HG03469 (cell line): Measurements from ENCODE around the gene SPANXN4.

ENCODE experiments used
- ATAC-seq: cut with Tn5 transposase; IDR thresholded peaks from one replicate; pipeline ENCODE4 v1.9.1; 2021; ENCODE audit warnings: mild to moderate bottlenecking, moderate library complexity, moderate number of reproducible peaks; ENCODE audit not compliant: unreplicated experiment

The SPANXN4 gene, protein sequence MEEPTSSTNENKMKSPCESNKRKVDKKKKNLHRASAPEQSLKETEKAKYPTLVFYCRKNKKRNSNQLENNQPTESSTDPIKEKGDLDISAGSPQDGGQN

DNA sequence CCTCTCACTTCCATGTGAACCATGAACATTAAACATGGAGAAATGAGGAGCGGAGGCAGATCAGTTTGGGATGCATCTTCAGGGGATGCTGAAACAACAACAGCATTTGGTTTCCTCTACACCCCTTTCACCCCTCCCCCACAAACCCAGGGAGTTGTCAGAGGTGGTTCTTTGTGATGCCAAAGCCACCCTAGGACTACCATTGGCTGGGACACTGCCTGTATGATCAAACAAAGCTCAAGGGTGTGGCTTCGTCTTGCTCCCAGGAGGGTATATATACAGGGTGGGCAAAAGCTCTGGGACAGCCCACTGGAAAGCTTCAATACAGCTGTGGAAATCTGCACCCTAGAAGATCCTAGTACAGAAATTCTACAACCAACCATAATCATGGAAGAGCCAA, at the start of gene SPANXN4:
Gene SPANXN4 (plus strand): TSS at position 301 of the 400 bp plus-strand sequence. CDS start 87 bp downstream, at position 388.
- no peak for ATAC-seq

DNA sequence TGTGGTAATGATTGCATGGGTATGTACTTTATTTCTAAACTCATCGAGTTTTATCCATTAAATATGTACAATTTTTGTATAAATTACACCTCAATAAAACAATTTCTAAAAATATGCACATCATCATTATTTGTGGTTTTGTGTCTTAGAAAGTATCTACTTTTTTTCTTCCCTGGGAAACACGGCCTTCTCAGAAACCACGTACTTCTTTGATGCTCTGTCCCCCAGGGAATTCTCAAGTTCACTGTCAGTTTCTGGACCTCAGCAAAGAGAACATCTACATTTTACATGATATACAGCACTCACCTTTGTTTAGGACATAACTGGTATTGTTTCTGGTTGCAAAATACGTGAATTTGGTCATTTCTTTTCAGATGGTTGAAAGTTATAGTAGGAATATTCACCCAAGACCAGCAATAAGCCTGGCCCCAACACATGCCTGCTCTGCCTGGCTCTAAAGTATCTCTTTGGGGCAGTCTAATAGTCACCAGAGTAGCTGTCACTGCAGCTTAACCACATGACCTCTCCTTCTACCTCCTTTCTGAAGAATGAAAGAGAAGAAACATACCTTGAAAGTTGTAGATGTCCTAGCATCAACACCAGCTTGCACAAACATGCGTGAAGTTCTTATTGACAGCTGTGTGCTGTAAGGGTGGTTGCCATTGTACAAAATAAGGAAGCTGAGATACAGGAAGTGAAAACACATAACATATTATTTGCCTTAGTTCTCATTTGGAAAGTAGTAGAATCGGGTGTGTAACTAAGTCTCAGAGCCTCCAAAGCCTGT, 48.4 kb upstream of the SPANXN4 start:
- ATAC-seq = peak; percentile 95

DNA sequence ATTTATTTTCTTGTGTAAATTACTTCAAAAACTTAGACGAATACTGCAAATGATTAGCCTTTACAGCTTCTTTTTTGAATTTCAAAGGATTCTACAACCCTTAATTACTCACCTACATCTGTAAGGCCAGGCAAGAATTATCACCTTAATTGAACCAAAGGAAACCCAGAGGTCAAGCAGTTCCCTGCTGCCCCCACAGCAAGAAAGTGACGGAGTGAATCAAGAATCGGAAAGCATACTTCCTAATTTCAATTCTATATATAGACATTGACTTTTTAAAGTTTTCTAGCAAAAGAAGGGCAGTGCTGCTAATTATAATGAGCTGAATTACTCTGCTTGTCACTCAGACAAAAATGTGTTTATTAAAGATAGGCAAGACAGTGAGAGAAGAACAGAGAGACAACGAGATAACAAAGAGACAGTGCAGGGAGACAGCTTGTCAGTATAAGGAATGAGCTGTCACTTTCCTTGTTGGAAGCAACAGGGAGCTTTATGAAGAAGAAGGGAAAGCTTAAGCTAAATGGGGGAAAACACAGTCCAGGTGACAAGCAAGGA, 47.5 kb upstream of the SPANXN4 start:
- no peak for ATAC-seq

DNA sequence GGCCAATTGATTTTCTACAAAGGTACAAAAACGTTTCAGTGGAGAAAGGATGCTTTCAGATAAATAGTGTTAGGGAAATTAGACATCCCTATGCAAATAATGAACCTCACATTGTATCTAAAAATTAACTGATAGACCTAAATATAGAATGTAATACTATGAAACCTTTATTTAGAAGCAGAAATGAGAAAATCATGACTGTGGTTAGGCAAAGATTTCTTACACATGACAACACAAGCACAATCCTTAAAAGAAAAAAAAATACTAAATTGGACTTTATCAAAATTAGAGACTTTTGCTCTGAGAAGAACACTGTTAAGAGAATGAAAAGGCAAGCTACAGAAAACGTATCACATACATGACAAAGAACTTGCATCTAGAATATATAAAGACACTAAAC, 43.0 kb upstream of the SPANXN4 start:
- ATAC-seq = no peak

DNA sequence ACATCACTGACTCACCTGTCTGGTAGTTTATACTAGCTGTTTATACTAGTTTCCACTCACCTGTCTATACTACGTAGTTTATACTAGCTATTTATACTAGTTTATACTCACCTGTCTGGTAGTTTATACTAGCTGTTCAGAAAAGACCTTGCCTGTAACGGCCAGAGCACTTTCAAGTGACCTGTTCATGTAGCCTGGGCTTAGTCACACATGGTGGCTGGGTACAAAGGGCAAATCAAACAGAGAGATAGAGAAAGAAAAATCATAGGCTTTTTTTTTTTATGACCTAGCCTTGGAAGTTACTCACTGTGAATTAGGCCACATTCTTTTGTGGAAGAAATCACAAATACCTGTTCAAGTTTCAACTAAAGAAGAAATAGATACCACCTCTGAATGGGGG, 30.7 kb upstream of the SPANXN4 start:
- no peak for ATAC-seq

DNA sequence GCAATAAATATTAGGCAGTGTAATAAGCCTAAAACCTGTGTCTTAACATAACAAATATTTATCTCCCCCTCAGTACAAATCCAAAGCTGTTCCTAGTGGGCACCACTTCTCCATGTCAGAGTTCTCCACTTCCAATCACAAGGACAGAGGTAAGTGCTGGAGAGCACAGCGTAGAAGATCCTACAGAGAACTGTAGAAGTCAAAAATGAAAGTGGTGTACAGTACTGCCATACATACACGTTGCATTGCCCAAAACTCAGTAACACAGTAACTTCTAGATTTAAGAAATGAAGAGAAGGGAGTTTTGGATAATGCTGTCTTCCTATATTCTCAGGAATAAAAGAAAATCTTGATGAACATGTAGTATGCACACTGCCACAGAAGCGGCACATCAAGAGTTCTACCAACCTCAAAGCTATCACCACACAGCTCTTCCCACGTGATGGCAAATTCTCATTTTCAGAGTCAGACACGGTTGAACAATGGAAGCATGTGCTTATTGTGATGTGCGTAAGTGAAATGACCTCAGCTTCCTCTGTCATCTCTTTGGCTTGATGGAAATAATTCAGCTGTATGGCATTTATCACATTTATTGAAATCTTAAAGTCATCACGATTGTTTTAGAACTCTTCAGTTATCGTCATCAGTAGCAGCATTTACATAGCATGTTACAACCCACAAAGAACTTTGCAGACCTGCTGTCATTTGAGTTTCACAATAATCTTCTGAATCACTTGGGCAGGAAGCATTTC, 27.1 kb upstream of the SPANXN4 start:
- ATAC-seq = no peak

DNA sequence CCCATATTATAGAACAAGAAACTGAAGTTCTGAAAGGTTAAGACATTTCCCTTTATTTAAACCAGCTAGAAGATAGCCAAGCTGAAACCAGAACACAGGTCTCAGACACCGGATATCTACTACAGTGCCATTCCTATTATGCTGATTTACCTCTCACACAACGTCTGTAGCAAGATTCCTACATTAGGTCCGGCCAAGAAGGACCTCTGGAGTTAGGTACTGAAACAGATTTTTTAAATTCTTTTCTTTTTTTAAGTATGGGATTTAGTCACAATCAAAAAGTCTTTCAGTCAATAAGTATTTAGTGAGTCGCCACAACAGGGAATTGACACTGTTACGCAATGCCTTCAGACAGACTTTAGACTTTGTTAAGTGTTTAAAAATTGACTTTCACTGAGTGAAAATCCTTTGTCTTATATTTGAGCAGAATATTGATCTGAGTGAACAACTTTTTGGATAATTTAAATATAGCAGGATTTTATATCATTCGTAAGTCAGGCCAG, 26.5 kb upstream of the SPANXN4 start:
- ATAC-seq = no peak

DNA sequence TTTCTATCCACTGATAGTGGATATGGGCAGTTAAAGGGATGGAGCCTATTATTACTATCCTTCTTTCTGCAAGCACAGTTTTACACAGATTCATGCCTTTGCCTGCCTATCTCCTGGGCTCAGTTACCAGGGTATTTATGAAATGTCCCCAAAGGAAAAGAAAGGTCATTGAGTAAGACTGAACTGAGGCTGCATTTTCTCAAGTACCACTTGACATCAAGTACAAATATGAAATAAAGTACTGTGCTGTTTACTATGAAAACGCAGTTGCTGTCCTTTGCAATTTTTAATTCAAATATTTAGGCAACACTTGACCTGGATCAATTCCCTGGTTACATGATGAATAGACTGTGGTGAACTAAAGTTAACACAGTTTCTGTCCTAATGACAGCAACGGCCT, 23.5 kb upstream of the SPANXN4 start:
- ATAC-seq = no peak

DNA sequence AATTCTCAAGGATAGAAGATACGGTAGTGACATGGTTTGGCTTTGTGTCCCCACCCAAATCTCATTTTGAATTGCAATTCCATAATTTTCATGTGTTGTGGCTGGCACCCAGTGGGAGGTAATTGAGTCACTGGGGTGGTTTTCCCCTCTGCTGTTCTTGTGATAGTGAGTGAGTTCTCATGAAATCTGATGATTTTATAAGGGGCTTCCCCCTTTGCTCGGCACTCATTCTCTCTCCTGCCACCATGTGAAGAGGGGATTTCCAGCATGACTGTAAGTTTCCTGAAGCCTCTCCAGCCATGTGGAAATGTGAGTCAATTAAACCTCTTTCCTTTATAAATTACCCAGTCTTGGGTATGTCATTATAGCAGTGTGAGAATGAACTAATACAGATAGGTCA, 8.5 kb upstream of the SPANXN4 start:
- ATAC-seq = no peak

DNA sequence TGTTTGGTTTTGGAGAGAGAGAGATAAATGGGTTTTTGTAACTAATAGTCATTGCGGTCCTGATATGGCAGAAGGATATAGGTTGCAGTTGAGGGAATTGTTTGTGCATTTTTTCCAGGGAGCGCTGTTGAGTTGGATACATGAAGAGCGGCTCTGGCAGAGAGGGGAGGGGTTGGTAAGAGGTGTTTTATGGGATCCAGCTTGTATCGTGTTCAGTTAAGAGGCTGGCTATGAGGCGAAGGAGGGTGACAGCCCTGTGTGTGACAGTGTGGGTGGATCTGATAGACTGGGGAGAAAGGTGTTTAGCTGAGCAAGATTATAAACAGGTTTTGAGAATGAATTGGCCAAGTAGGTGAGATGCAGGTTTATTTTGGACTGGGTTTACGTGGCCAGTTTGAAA, 1.5 kb downstream of the SPANXN4 start:
- no peak for ATAC-seq

DNA sequence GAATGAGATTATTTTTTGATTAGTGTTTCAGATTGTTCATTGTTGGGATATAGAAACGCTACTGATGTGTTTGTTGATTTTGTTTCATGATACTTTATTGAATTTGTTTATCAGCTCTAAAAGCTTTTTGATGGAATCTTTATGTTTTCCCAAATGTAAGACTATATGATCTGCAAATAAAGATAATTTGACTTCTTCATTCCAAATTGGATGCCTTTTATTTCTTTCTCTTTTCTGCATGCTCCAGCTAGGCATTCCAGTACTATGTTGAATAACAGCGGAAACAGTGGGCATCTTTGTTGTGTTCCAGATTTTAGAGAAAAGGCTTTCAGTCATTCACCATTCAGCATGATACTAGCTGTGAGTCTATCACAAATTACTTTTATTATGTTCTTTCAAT, 21.8 kb downstream of the SPANXN4 start:
- ATAC-seq = no peak

DNA sequence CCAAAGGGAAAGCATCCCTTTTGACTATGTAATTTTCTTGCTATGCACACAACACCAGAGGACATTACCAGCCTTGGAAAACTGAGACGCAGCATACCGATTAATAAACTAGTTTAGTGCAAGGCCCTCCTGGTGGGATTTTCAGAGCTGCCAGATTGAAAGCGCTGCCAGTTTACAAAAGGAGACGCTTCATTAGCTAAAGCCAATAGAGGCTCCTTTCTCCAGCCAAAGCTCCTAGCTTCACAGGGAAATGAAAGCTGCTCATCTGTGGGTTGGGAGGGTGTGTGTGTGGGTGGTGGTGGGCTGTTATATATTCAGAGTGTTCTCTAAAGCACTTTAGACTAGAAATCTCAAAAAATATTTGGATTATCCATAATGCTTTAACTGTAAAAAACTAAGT, 32.4 kb downstream of the SPANXN4 start:
- no peak for ATAC-seq

DNA sequence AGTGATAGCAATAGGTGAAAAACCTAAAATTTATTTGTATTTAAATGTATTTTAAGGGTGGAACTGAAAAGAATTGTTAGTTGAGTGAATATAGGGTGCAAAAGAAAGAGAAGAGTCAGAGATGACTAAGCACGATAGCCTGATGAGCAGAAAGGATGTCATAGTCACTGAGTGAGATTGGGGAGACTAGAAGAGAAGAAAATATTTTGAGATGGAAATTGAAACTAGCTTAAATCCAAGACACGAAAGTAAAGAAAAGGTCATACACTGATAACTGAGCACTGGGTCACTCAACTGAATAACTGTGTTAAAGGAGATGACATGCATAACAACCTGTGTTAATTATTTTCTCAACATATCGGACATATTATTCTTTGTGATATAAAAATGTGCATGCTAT, 55.5 kb downstream of the SPANXN4 start:
- ATAC-seq = no peak

DNA sequence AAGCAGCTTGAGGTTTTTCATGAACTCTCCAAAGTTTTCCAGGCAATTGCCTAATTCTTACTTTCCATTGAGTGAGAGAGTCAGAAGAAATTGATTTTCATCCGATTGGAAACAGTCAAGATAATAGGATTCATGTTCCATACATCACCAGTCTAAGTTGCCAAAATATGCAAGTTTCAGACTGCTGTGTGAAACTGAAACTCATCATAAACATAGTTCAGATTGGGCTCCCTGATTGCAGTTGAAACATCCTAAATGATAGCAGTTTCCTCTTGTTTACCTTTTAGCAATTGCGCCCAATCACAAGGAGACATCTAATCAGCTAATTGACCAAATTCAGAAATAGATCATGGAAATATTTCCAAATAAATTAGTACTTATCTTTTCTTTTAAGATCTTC, 56.8 kb downstream of the SPANXN4 start:
- no peak for ATAC-seq
